Calu3 (cell line): ENCODE data around the gene PARN. TPM values are rescaled to one million over a fixed set of nuclear protein-coding genes. Genes with fewer than 3 reads are reported as not detected.

ENCODE experiments used
- BruUV-seq: library from RNA; stranded (reverse); fragments of 400-500 nt; replicated peaks from 2 replicates; lab custom pipeline; 2021; lab: Mats Ljungman, UMichigan
- CTCF ChIA-PET: fragments of 300-600 bp; sonication (Branson Sonifier 250); formaldehyde crosslinking; loops from one replicate; lab custom pipeline; 2022; ENCODE audit warnings: antibody characterized with exemption; lab: Charles Lee
- DNase-seq: peaks from one replicate; pipeline ENCODE4 v3.0.0; 2022
- H3K27ac Mint-ChIP-seq: one replicate; pipeline ENCODE4 v1.8.0; 2022; ENCODE audit warnings: mixed read lengths; ENCODE audit not compliant: unreplicated experiment
- H3K27me3 Mint-ChIP-seq: one replicate; pipeline ENCODE4 v1.8.0; 2022; ENCODE audit warnings: mixed read lengths; ENCODE audit not compliant: unreplicated experiment
- H3K36me3 Mint-ChIP-seq: one replicate; pipeline ENCODE4 v1.8.0; 2022; ENCODE audit warnings: mild to moderate bottlenecking, moderate library complexity, mixed read lengths; ENCODE audit not compliant: insufficient read depth, unreplicated experiment
- H3K4me1 Mint-ChIP-seq: one replicate; pipeline ENCODE4 v1.8.0; 2022; ENCODE audit warnings: mild to moderate bottlenecking, low read depth, mixed read lengths; ENCODE audit not compliant: unreplicated experiment
- H3K4me3 Mint-ChIP-seq: one replicate; pipeline ENCODE4 v1.8.0; 2022; ENCODE audit warnings: mild to moderate bottlenecking, low read depth, moderate library complexity, mixed read lengths; ENCODE audit not compliant: unreplicated experiment
- H3K9me3 Mint-ChIP-seq: one replicate; pipeline ENCODE4 v1.8.0; 2022; ENCODE audit warnings: low read depth, mixed read lengths; ENCODE audit not compliant: unreplicated experiment
- intact Hi-C: fragments of 100-400 bp; cut with micrococcal nuclease; formaldehyde crosslinking; loops from one replicate; pipeline ENCODE4 v1.10.0; 2022; ENCODE audit not compliant: unreplicated experiment
- total RNA-seq: library from RNA; stranded (reverse); gene quantifications from 2 replicates; pipeline ENCODE4 v1.2.3, GENCODE V29; 2022
- TF ChIP-seq, protein P1 (sequence below): fragments of 200-600 bp; IDR thresholded peaks from one replicate; pipeline ENCODE4 v1.8.0; 2022; ENCODE audit warnings: antibody characterized with exemption; ENCODE audit not compliant: unreplicated experiment

PARN gene
- total RNA-seq, 1 experiment from 2014 or later, result 59.1 TPM

GRCh38 chr16:14527411-14528044 lies 102.5 kb downstream of the PARN start:
- peaks cover 28% of the 10 kb centered on the region for H3K4me1 Mint-ChIP-seq
- no peaks in the 10 kb centered on the region for H3K9me3 Mint-ChIP-seq
- CTCF ChIA-PET, result interaction anchor here (1.4 to 1.5 kb wide), 2 partner anchors 226 to 242 kb away, joined by 3 to 6 read pairs; no protein-coding TSS in a partner anchor
- TF ChIP-seq, protein P1, sequence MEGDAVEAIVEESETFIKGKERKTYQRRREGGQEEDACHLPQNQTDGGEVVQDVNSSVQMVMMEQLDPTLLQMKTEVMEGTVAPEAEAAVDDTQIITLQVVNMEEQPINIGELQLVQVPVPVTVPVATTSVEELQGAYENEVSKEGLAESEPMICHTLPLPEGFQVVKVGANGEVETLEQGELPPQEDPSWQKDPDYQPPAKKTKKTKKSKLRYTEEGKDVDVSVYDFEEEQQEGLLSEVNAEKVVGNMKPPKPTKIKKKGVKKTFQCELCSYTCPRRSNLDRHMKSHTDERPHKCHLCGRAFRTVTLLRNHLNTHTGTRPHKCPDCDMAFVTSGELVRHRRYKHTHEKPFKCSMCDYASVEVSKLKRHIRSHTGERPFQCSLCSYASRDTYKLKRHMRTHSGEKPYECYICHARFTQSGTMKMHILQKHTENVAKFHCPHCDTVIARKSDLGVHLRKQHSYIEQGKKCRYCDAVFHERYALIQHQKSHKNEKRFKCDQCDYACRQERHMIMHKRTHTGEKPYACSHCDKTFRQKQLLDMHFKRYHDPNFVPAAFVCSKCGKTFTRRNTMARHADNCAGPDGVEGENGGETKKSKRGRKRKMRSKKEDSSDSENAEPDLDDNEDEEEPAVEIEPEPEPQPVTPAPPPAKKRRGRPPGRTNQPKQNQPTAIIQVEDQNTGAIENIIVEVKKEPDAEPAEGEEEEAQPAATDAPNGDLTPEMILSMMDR, result no peak
- no peak overlapping the region for H3K4me3 Mint-ChIP-seq
- H3K27me3 Mint-ChIP-seq, result no peaks in the 10 kb centered on the region
- H3K27ac Mint-ChIP-seq, result no peak overlapping the region
- BruUV-seq, result no TSS peak
- H3K36me3 Mint-ChIP-seq, result peaks cover 4% of the 10 kb centered on the region
- intact Hi-C loops, result loop anchor here (2.0 to 10.0 kb wide), 5 partner anchors 40 to 603 kb away; partner anchors contain the start of gene ERCC4
- DNase-seq, result no peak

GRCh38 chr16:14525596-14525995 lies 104.5 kb downstream of the PARN start:
- CTCF ChIA-PET, result no interaction called here
- H3K4me1 Mint-ChIP-seq, result peaks cover 35% of the 10 kb centered on the region
- intact Hi-C loops, result loop anchor here (5.0 to 10.0 kb wide), 4 partner anchors 38 to 601 kb away; partner anchors contain the start of gene ERCC4
- TF ChIP-seq, protein P1, result no peak
- no peaks in the 10 kb centered on the region for H3K27me3 Mint-ChIP-seq
- peaks cover 2% of the 10 kb centered on the region for H3K36me3 Mint-ChIP-seq
- no peak overlapping the region for H3K27ac Mint-ChIP-seq
- no peak overlapping the region for H3K4me3 Mint-ChIP-seq
- no peaks in the 10 kb centered on the region for H3K9me3 Mint-ChIP-seq
- DNase-seq, result no peak
- no TSS peak for BruUV-seq

DNA sequence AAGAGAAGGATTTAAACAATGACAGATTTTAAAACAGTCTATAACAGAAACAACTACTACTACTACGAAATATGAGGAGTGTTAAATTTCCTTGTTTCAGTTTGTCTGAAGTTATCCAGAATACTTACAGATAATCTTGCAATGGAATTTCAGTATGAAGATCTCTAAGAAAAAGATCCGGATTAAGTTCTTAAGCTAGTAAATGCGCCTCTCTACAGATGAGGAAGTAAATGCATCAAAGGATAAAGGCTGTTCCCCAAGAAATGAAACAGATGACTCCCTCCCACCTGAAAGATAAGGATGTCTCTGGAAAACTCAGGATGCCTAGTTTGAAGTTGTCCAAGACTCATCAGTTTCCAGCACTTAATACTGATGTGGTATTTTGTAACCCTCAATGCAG lies 105.1 kb downstream of the PARN start:
- Mint-ChIP-seq H3K9me3 (no peaks in the 10 kb centered on the region), H3K4me1 (peaks cover 35% of the 10 kb centered on the region), H3K27me3 (no peaks in the 10 kb centered on the region), H3K36me3 (no peaks in the 10 kb centered on the region), H3K4me3 (no peak overlapping the region), H3K27ac (no peak overlapping the region)
- no peak for DNase-seq
- BruUV-seq, result no TSS peak
- TF ChIP-seq, protein P1, result no peak
- intact Hi-C loops, result loop anchor here (5.0 to 10.0 kb wide), 4 partner anchors 38 to 600 kb away; partner anchors contain the start of gene ERCC4
- CTCF ChIA-PET, result no interaction called here

DNA sequence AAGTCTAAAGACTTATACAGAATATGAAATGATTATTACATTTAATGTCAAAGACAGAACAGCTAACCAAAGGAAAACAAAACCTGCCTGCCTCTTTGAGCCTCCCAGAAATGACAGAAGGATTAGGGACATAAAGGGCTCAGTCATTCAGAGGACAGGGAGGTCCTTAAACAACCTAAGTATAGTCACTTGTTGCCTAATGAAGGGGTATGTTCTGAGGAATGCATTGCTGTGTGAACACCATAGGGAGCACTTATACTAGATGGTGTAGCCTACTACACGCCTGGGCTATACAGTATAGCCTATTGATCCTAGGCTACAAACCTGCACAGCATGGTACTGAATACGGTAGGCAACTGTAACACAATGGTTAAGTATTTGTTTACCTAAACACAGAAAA lies 106.4 kb downstream of the PARN start:
- BruUV-seq, result no TSS peak
- no peaks in the 10 kb centered on the region for H3K9me3 Mint-ChIP-seq
- H3K27ac Mint-ChIP-seq, result no peak overlapping the region
- CTCF ChIA-PET, result no interaction called here
- DNase-seq, result no peak
- peaks cover 26% of the 10 kb centered on the region for H3K4me1 Mint-ChIP-seq
- TF ChIP-seq, protein P1, result no peak
- no peak overlapping the region for H3K4me3 Mint-ChIP-seq
- H3K27me3 Mint-ChIP-seq, result no peaks in the 10 kb centered on the region
- H3K36me3 Mint-ChIP-seq, result no peaks in the 10 kb centered on the region
- intact Hi-C loops, result loop anchor here (10.0 kb wide), 2 partner anchors 129 to 599 kb away; partner anchors contain the start of gene ERCC4
